Measurements from ENCODE around the gene OPRM1.
"Not testable (repeated sequence)": the region's sequence is repeated elsewhere in the genome, so short reads cannot be mapped to it uniquely, and the experiment has no call there.

OPRM1 gene

DNA sequence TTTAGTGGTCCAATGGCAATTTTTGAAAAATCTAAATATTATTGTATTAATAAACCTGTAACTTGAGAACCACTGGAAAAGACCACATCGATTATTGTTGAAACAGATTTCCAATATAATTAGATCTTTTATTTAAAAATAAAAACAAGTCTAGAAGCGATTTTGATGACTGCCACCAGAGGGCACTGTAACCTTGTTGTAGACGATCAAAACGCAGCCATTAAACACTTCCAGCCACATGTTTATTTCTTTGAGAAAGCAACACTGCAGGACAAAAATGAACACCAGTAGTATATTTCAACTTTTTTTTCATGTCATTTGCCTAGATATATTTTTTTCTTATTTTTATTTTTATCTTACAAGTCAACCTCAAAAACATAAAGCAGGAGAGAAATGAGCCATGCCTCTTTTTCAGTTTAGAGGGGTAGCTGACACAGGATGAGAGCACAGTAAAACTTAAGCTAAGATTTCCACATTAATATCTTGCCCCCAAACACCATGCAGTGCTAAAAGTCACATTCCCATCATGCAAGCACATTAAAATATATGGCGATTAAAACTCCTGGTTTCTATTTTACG, 115.4 kb downstream of the OPRM1 start:
- DNase-seq (ENCODE audit: low read depth): no peak

DNA sequence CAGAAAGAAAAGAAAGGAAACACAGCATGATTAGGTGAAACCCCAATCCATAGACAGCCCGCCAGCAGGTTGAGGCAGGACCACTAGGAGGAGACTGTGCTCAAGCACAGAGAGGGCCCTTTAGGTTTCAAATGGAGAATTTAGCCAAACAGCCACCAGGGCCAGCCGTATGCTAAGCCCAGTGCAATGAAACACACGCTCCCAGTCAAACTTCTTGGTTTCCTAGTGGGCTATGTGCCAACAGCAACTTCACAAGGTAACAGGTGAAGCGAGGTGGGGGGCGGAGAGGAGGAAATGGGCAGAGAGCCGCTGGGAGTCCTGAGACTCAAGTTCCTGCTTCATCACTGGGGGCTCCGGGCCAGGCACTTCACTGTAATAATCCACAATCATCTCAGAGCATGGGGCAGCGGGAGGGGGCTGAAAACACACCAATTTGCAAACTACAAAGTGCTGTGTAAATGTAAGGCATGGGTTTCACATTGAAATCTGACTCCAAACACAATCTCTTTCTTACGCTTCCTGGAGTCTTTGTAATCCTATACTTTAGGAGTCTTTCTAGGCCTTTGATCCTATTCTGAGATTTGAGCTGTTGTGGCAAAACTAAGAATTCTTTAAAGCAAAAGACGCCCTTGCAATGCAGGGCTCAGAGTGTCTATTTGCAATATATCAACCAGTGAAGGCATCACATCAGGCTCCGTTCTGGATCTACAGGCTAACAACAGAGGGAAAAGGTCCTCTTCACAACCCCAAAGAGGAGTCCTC, 117.3 kb downstream of the OPRM1 start:
- peak; percentile 23 for DNase-seq (ENCODE audit: low read depth)

- DNase-seq (ENCODE audit: low read depth): no peak
Measured at GRCh38 chr6:154157082-154157481, 118.0 kb downstream of the OPRM1 start.

DNA sequence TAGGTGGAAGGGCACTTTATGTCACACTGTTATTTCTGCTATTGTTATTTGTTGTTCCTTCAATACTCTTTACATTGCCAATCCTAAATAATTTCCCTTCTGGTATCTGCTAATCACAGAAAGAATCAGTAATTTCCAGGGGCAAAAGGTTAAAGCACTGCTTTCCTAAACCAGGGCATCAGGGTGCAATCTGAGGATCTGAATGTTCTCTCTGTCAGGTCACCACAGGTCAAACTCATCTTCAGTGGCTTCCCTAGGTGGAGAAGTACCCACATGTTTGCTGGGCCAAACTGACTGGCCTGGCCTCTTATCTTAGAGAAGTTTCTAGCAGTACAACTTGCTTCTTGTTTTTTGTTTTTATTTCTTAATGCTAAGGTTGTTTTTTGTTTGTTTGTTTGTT, 118.7 kb downstream of the OPRM1 start:
- DNase-seq (ENCODE audit: low read depth): no peak

DNA sequence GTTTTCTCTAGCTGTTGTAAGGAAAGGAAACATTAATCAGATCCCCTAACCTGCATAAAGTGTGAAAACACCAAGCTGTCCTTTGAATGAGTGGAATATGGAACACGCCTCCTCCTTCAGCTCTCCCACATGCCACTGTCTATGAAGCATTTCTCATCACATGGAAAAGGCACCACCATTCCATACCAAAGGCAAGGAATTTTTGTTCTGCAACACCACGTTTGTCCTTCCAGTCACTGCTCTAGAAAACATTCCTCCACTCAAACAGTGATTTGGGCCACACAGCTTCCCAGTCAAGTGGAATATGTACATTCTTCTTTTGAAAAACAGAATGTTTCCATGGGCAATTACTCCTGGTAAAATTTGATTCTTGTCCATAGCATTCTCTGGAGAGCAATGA, 120.1 kb downstream of the OPRM1 start:
- DNase-seq (ENCODE audit: low read depth): no peak

DNA sequence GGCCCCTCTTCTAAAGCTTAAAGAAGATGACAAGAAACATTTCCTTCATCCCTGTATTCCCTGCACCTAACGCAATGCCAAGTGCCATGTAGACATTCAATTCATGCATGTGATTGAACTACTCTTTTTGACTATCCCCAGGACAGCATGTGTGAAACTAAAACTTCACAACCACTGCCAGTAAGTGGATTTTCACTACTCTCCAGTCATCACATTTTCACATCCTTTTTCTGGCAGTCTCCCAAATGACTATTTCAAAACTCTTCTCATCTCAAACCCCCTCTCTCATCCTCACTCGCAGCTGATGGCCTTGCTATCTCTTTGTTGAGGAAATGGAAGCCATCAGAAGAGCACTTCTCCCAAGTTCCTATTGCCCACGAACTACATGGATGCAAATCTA, 122.6 kb downstream of the OPRM1 start:
- no peak for DNase-seq (ENCODE audit: low read depth)

GRCh38 chr6:154164397-154164796, 125.4 kb downstream of the OPRM1 start:
- DNase-seq (ENCODE audit: low read depth): no peak

DNA sequence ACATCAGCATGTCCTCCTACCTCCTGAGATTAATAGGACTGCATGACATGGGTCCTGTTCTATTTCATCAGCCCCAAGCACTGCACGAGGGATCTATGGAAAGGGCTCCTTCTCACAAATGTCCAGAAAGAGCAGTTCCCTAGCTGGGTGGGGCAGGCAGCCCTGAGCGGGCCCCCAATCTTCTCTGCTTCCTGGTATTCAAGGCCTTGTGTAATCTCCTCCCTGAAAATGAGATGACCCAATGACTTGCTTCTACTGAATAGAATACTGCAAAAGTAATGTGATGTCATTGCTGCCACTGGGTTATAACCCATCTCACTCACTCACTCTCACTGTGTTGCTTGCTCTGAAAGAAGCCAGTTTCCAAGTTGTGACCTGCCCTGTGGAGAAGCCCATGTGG, 126.4 kb downstream of the OPRM1 start:
- DNase-seq (ENCODE audit: low read depth): no peak

DNA sequence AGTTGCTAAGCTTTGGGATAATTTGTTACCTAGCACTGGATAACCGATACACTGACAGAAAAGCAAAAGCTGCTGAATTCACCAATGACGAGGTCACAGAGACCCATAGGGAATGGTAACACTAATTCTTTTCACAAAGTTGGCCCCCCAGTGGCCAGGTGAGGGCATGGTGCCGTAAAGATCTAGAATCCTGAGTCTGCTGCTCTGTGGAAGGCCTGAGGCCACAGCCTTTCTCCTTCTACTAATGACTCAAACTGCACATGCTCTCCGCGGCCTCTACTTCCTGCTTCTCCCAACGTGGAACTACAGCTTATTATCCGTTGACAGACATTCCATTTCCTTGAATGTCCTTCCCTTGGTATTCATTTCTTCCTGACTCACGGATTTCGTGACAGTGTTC, 127.1 kb downstream of the OPRM1 start:
- DNase-seq (ENCODE audit: low read depth): no peak

GRCh38 chr6:154167126-154167525, 128.1 kb downstream of the OPRM1 start:
- DNase-seq (ENCODE audit: low read depth): no peak

GRCh38 chr6:154169193-154169847, 130.3 kb downstream of the OPRM1 start:
- DNase-seq (ENCODE audit: low read depth): no peak

DNA sequence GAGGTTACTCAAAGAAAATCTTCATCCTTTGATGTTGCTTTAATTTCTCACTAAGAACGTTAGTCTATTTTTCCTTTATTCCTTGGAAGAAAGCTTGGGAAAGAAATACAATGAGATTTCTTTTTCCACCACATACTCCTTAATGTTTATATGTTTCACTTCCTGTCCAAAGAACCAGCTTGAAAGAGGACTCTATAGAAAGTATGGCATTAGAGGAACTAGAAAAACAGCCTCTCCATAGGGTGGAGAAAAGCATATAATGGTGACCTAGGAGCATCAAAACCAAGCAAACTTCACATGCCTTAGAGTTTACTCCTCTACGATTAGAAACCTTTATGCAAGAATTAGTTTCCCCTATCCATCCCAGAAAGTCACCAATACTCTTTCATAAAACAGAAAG, 131.1 kb downstream of the OPRM1 start:
- no peak for DNase-seq (ENCODE audit: low read depth)

- DNase-seq (ENCODE audit: low read depth): not testable (repeated sequence)
Measured at GRCh38 chr6:154172393-154172792, 133.4 kb downstream of the OPRM1 start.

DNA sequence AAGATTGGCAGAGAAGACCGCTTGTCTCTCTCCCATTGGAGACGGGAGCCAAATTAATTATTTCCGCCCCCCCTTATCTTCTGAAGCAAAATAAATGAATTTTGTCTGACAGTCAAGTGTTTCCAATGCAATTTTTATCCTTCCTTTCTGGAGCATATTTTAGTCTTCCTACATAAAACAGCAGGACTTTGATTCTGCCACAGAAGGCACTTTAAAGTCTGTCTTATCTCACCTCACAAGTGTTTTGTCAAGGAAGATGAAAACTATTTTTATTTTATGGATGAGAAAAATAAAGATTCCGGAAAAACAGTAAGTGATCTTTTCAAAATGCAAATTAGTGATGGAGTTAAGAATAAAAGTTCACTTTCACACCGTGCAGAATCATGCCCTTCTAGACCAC, 140.4 kb downstream of the OPRM1 start:
- no peak for DNase-seq (ENCODE audit: low read depth)

- no peak for DNase-seq (ENCODE audit: low read depth)
Measured at GRCh38 chr6:154187203-154187602, 148.2 kb downstream of the OPRM1 start.

- DNase-seq (ENCODE audit: low read depth): no peak
Measured at GRCh38 chr6:154187714-154188113, 148.7 kb downstream of the OPRM1 start.

DNA sequence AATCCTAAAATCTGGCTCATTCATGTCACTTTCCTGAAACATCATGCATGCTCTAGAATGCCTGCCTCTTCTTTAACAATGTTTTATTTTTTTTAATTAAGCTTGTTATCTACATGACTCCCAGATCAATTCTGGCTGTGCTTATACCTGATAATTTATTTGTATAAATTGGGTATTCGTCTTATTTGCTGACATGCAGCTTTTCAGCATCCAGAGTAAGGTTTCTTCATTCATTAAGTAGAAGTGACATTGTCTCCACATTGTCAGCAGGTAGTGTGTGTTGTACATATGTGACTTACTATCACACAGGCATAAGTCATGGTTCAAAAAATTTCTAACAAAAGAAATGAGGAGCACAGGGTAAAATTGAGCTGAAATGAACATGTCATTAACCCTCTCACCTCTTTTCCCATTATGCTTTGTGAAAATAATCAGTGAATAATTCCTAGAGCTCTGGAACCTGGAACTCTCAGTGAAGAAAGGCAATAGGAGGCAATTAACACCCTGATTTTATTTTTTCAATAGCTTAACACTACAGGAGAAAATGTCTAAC, 157.4 kb downstream of the OPRM1 start:
- no peak for DNase-seq (ENCODE audit: low read depth)

- no peak for DNase-seq (ENCODE audit: low read depth)
Measured at GRCh38 chr6:154197196-154197860, 158.3 kb downstream of the OPRM1 start.

GRCh38 chr6:154201688-154202087, 162.6 kb downstream of the OPRM1 start:
- not testable (repeated sequence) for DNase-seq (ENCODE audit: low read depth)

GRCh38 chr6:154202339-154202738, 163.3 kb downstream of the OPRM1 start:
- no peak for DNase-seq (ENCODE audit: low read depth)

DNA sequence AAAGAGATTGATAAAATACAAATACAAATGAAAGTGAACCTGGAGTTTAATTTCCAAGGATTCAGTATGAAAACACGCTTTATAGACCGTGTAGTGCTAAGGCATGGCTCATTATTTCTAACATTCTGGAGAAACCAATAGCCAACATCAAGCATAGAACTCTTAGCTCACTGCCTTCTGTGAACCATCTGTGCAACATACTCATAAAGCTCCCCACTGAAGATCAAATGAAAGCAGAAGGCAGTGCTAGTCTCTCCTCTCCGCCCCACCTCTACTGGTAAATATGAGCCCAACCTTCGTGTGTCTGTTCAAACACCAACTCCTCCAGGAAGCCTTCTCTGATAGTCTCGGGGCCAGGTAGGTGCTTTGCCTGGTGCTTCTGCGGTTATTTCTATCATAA, 163.9 kb downstream of the OPRM1 start:
- DNase-seq (ENCODE audit: low read depth): no peak

DNA sequence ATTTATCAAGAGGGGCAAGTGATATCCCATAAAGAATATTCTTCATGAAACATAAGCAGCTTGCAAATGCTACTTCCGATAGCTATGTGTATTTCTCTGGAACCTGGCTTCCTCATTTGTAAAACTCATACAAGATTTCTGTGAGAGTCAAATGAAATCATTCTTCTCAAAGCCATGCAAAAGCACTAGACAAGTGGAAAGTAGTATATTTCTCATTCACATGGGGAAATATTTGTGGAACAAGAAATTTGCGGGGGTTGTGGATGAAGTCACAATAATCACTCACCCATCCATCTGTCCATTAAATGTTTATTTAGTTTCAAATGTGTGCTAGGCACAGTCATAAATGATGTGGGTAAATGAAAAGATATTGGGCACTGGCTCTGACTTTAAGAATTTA, 167.1 kb downstream of the OPRM1 start:
- DNase-seq (ENCODE audit: low read depth): no peak

DNA sequence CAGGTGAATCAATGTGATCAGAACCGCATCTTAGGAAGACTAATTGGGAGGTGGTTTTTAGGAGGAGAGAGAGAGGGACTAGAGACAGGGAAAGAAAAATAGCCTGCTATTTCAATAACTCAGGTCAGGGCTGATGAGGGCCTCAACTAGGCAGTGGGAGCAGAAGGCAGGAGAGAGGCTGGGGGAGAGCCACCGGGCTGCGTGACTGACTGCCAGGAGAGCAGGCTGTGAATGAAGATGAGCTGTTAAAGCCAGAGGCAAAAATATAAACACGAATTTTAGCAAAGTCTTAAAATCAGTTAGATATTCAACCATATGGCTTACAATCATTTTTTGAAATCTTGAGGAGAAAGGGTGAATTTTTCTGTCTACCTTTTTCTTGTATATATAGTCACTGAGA, 168.0 kb downstream of the OPRM1 start:
- no peak for DNase-seq (ENCODE audit: low read depth)
